ENCODE data around the gene UQCRHL.

The UQCRHL gene

GRCh38 chr1:15760520-15761211, 46.8 kb downstream of the UQCRHL start:
- peak overlapping the region; percentile 78 for H3K4me3 ChIP-seq (ENCODE audit: low read depth, low read length)
- DNase-seq (ENCODE audit: low read depth) = peak; percentile 80
- TF ChIP-seq CTCF (conservative IDR thresholded peaks at IDR 0.05; ENCODE audit: low read depth, low read length) = no peak

- peak overlapping the region; percentile 78 for H3K4me3 ChIP-seq (ENCODE audit: low read depth, low read length)
- no peak for TF ChIP-seq CTCF (conservative IDR thresholded peaks at IDR 0.05; ENCODE audit: low read depth, low read length)
- DNase-seq (ENCODE audit: low read depth) = peak; percentile 26
These were observed 48.3 kb downstream of the UQCRHL start for GRCh38 chr1:15758953-15759661.

- TF ChIP-seq CTCF (conservative IDR thresholded peaks at IDR 0.05; ENCODE audit: low read depth, low read length) = no peak
- DNase-seq (ENCODE audit: low read depth) = no peak
- H3K4me3 ChIP-seq (ENCODE audit: low read depth, low read length) = peak within 1 kb of the TSS; percentile 78
These were observed 49.0 kb downstream of the UQCRHL start, which contains the start of gene FBLIM1 for GRCh38 chr1:15758343-15758931. Gene FBLIM1, plus strand, starts transcription at chr1:15758795. Its CDS starts 6,189 bp downstream, at chr1:15764984.

- TF ChIP-seq CTCF (conservative IDR thresholded peaks at IDR 0.05; ENCODE audit: low read depth, low read length) = no peak
- peak overlapping the region; percentile 78 for H3K4me3 ChIP-seq (ENCODE audit: low read depth, low read length)
- peak; percentile 20 for DNase-seq (ENCODE audit: low read depth)
These were observed 49.7 kb downstream of the UQCRHL start for GRCh38 chr1:15757575-15758342.
